ENCODE results near the gene DERA.
"Not testable (repeated sequence)": the region's sequence is repeated elsewhere in the genome, so short reads cannot be mapped to it uniquely, and the experiment has no call there.

DERA gene

DNA sequence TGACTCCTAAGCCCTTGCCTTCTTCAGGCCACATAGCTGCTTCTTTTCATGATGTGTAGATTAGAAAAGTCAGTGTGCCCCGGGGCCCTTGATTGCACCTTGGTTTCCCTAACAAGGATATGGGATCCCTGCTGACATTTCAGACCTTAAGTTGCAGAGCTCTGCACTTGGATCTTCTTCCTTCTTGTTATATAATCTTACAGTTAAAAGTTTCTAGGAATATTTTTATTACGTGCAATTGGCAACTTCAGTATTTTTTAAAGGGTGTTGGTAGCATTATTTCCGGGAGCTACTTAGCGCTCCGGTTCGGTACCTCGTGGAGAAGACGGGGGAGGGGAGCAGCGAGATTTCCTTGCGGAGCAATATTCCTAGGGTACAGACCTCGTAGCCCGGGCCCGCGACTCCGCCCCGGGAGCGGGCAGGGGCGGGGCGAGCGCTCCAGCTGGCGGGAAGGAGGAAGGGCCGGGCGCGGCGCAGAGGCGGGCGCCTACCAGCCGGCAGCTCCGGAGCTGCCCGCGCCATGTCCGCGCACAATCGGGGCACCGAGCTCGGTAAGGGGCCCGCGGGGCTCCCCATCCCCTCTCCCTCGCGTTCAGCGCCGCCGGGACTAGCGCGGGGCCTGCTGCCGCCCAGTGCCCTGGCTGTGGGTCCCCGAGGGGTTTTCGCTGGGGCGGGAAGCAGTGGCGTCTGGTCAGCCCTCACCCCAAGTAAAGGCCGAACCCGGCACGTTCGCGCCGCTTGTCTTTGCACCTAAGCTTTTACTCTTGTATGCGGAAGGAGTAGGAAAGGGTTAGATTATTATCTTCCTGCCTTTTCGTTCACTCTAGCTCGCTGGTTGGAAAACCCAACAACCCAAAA, at the start of gene DERA:
Gene DERA, plus strand, starts transcription at position 469 of the 858 bp plus-strand sequence. Its CDS starts 52 bp downstream, at position 521.
- DNase-seq (ENCODE audit: low spot score): peak; percentile 74

DNA sequence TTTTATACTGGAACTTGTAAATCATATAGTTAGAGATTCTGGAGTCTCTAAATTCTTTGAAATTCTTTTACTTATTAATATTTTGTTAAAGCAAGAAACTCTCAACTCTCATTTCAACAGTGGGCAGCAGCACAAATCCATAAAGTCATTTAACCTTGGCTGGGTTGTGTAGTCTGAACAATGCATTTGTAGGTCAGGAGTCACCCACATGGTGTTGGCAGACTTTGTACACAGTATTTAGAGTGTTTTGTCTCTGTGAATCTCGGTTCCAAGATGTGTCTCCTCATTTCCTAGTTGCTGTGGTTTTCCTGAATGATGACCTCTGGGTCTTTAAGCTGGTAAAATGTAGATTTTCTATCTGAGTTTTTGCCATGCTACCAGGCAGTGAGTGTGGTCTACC, 49.7 kb upstream of the DERA start:
- DNase-seq (ENCODE audit: low spot score): no peak

DNA sequence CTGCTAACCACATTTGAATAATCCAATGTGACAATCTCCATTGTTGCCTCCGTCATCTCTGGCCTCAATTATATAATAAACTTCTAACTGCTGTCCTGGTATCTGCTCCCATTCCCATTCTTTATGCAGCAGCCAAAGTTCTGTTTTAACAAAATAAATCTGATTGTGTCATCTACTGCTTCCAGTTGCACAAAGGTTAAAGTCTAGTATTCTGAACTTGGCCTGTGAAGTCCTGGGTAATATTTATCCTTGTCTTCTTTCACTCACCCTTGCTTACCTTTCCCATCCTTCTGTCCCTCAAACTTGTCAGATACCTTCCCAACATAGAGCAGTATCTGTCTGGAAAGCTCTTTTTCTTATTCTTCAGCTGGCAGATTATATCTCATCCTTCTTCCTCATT, 48.3 kb upstream of the DERA start:
- no peak for DNase-seq (ENCODE audit: low spot score)

DNA sequence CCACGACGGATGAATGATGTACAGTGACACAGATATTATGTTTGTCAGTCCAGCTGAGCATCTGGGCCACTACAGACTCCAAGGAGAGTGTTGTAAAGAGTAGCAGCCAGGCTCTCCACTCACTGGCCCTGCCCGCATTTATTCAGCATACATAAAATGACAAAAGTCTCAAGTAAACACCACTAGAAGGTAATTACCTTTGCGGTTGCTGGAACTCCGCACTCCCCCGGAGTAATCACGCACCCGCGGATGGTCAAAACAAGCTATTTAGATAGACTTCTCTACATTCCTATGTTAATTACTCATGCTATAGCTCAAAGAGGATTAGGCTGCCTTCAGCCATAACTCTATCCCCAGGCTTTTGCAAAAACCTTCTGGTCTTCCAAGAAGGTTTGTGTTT, 47.8 kb upstream of the DERA start:
- no peak for DNase-seq (ENCODE audit: low spot score)

DNA sequence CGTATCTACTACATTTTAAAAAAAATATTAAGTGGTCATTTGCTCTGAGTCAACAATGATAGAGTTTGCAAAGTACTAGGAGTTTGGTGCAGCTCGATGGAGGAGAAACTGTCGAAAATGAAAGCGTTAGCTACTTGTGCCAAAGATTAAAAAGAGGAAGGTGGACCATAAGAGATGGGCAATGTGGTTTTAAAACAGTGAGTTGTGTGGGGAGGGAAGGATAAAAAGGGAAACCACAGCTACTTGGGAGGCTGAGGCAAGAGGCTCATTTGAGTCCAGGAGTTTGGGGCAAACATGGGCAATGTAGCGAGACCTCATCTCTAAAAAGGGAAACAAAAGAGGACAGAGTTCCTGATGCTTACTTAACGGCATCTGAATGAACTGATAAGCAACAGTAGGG, 47.1 kb upstream of the DERA start:
- no peak for DNase-seq (ENCODE audit: low spot score)

DNA sequence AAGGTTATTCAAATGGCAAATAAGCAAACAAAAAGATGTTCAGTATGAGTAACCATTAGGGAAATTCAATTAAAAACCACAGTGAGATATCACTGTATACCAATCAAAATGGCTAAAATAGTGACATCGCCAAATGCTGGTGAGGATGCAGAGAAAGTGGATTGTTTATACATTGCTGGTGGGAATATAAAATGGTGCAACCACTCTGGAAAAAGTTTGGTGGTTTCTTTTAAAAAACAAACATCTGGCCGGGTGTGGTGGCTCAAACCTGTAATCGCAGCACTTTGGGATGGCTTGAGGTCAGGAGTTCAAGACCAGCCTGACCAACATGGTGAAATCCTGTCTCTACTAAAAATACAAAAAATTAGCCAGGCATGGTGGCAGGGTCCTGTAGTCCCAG, 42.9 kb upstream of the DERA start:
- DNase-seq (ENCODE audit: low spot score): no peak

DNA sequence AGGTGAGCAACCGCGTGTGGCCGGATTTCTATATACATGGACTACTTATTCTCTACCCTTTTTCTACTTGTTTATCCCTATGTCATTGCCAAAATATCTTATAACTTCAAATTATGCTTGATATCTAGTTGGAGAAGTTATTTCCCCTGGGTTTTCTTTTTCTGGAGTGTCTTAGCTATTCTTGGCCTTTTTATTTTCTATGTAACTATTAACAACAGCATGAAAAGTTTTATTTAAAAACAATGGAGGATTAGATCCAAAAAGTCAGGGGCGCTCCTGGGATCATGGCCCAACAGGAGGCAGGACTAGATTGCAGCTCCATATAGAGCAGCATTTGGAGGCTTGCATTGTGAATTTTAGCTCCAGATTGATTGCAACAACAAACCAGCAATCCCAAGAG, 37.6 kb upstream of the DERA start:
- DNase-seq (ENCODE audit: low spot score): no peak

DNA sequence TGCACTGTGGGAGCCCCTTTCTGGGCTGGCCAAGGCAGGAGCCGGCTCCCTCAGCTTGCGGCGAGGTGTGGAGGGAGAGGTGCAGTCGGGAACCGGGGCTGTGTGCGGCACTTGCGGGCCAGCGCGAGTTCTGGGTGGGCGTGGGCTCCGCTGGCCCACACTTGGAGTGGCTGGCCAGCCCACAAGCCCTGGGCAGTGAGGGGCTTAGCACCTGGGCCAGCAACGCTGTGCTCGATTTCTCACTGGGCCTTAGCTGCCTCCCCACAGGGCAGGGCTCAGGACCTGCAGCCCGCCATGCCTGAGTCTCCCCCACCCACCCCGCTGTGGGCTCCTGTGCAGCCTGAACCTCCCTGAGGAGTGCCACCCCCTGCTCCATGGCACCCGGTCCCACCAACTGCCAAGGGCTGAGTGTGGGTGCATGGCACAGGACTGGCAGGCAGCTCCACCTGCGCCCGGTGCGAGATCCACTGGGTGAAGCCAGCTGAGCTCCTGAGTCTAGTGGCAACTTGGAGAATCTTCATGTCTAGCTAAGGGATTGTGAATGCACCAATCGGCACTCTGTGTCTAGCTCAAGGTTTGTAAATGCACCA, 36.5 kb upstream of the DERA start:
- DNase-seq (ENCODE audit: low spot score): not testable (repeated sequence)

DNA sequence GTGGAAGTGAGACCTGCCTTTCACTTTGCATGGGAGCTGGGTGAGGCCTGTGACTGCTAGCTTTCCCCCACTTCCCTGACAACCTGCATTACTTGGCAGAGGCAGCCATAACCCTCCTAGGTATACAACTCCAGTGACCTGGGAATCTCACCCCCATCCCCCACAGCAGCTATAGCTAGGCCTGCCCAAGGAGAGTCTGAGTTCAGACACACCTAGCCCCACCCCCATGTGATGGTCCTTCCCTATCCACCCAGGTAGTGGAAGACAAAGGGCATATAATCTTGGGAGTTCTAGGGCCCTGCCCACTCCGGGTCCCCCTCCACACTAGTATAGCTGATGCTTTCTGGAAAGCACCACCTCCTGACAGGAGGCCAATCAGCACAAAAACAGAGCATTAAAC, 35.3 kb upstream of the DERA start:
- no peak for DNase-seq (ENCODE audit: low spot score)

DNA sequence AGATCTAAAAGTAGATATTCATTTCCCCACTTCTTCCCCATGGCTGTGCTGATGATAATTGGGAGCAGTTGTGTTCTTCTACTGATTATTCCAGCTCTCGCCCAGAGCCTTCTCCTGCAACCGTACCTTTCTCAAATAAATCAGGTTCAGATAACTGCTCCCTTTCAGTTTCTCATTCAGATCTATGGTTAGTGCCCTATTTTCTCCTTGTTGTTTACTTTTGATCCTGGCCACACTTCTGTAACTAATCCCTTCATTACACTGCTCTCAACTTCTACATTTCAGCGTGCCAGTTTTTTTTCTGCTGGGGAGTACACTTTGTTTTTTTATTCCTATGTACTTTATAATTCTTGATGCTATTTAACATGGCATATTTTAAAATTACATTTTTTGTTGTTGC, 31.7 kb upstream of the DERA start:
- DNase-seq (ENCODE audit: low spot score): no peak

DNA sequence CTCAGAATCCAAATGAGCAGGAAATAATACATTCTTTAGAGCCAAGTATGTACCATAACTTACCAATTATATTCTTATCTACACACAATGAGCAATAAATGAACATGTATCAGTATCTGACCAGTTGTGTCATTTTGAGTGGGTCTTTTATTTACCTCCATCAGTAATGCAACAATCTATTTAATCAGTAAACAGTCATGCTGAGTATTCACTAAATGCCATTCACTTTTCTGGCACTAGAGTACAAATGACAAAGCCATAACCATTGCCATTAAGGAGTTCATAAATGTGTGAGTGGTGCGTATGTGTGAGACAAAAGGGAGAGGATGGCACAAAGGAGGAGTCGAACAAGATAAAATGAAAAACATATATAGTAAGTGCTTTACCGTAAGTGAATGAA, 30.4 kb upstream of the DERA start:
- no peak for DNase-seq (ENCODE audit: low spot score)

DNA sequence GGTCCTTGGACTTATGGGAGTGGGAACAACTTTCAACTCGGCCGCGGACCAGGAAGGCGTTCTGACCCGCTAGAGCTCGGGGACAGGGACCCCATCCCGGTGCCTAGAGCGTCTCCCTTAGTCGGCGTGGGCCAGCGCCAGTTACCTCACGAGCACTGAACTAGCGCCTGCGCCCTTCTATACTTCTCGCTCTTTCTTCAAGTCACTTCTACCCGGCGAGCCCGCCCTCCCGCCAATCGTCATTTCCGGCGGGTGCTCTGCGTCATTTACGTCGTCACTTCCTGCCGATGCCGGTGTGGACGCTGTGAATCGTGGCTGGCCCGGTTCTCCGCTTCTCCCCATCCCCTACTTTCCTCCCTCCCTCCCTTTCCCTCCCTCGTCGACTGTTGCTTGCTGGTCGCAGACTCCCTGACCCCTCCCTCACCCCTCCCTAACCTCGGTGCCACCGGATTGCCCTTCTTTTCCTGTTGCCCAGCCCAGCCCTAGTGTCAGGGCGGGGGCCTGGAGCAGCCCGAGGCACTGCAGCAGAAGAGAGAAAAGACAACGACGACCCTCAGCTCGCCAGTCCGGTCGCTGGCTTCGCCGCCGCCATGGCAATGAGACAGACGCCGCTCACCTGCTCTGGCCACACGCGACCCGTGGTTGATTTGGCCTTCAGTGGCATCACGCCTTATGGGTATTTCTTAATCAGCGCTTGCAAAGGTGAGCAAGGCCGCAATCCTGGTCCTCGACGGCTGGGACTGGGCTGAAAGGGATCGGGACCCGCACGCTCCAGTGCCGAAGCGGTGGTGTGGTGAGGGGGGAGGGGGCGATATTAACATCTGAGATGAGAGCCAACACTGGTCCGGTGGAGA, 28.8 kb upstream of the DERA start, which contains the start of gene STRAP:
Gene STRAP, plus strand, starts transcription at position 270 of the 854 bp plus-strand sequence. Its CDS starts 321 bp downstream, at position 591.
- peak; percentile 86 for DNase-seq (ENCODE audit: low spot score)

DNA sequence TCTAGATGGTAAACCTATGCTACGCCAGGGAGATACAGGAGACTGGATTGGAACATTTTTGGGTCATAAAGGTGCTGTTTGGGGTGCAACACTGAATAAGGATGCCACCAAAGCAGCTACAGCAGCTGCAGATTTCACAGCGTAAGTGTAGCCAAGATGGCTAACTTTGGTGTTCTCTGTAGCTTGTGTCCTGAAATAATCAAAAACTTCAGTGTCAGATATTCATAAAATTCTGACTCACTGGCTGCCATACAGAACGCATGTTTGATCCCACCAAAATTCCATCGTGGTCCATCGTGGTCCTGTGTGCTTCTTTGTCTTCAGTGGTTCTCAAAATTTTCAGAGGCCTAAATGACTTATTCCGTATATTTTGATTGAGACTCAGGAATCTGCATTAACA, 27.6 kb upstream of the DERA start:
- peak; percentile 8 for DNase-seq (ENCODE audit: low spot score)

DNA sequence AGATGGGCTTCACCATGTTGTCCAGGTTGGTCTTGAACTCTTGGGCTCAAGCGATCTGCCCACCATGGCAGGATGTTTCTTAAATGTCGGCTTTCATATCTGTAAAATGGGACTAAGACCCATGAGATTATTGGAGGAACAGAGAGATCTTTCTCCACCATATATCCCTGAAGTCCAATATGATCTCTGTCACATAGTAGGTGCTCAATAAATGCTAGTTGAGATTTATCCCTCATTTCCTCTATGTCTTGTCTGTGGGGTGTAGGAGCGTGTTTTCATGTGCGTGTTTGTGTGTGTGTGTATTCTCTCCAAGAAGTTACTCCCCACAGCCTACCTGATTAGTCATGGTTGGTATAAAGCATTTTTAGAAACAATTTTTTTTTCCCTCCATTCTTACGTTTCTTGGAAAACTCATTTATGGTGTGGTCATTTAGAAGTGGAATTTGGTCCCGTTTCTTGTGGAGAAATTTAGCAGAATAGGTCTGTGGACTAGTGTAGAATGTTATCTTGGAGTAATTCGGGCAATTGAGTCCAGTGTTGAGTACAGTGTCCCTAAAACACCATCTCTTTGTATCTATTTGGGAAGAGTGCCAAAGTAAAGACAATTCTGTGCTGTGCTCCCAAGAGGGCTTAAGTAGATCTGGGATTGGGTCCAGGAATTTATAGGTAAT, 24.6 kb upstream of the DERA start:
- no peak for DNase-seq (ENCODE audit: low spot score)

DNA sequence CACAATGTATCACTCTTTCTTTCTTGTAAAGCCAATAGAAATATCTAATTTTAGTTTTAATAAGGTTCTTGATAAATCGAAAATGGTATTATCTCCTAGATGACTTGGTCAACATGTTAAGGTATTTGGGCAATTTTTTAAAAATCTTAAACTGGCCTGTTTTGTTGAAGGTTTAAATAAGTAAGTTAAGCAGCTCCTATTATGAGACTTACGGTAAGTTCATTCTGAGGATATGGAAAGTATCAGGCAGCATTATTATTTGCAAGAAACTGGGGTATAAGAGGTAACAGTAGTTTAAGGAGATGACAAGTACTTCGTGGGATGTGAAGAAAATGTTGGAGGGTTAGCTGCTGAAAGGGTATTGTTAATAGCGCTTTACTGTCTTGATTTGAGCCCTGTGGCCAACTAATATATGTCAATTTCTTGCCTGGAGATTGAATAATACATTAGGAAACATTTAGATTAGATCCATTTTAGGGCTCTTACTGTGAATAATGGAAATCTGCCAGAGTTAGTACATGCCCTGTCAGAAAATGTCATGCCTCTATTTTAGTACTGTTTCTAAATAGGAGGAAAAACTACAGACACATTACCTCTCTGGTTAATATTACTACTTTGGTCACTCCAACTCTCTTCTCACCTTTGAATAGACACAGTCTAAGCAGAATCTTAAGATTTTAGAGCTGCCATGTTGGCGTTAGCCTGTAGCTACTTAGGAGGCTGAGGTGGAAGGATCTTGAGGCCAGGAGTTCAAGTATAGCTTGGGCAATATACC, 23.9 kb upstream of the DERA start:
- no peak for DNase-seq (ENCODE audit: low spot score)

DNA sequence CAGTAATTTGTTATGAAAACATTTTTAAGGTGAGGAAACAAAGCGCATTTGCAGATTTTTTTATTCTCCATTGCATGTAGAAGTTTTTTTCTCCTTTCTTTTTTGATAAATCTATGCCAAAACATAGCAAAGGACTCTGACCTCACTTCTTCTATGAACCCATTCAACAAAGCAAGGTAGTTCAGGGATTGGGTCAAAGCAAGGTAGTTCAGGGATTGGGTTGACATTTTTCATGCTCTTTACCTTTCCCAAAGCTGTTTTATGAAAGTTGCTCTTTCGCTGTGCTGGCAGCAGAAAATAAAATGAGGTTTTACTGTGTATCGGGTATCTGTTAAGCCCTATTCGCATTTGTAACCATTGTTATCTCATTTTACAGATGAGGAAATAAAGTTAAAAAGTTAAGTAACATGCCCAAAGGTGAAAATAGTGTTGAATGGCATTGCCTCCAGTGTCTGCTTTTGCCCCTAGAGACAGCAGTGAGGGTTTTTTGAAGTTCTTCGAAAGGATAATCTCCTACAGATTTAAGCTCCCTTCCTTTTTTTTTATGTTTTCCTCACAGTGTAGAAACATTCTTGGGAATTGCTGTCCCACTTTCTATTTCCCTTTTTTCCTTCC, 18.4 kb upstream of the DERA start:
- DNase-seq (ENCODE audit: low spot score): no peak

DNA sequence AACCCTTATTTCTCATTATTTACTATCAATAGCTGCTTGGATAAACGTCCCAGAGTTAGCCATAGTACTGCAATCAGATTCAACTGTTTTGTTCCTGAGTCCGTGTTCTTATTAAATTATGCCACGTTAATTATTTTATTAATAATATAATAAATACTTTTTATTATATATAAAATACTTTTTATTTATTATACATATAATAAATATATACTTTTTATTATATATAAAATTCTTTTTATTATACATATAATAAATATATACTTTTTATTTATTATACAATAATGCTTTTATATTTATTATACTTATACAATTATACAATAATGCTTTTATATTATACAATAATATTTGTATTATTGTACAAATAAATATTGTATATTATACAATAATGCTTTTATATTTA, 17.9 kb upstream of the DERA start:
- DNase-seq (ENCODE audit: low spot score): no peak

DNA sequence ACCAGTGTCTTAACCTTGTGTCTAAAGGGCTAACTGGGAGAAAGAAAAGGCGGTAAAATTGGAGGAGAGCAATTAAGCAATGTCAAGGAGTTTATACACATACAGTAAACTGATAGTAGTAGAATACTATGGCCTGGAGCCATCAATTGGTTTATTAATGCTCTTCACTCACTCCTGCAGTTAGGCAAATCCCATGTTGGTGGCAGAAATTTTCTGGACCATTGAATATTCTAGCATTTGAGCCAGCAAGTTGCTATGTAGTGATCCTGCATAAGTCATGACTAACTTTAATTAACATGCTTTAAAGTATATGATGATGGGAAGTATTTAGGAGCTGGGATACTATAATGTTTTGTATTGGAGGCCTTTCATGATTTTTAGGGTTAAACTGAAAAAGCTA, 14.3 kb upstream of the DERA start:
- no peak for DNase-seq (ENCODE audit: low spot score)

DNA sequence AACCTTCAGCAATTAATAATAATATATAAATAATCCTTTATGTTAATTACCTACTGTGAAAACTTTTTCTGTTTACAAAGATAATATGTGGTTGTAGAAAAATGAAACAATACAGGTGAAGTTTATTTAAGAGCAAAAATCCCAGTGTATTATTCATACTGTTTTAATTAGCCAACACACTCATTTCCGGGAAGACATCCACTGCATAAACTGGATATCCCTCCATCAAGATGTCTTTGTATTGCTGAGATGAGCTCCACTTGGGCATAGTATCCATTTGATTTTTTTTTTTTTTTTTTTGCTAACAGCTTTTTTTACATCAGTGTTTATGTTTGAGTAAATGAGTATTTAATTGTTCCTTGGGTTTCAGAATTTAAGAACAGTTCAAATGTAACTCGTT, 13.7 kb upstream of the DERA start:
- no peak for DNase-seq (ENCODE audit: low spot score)

DNA sequence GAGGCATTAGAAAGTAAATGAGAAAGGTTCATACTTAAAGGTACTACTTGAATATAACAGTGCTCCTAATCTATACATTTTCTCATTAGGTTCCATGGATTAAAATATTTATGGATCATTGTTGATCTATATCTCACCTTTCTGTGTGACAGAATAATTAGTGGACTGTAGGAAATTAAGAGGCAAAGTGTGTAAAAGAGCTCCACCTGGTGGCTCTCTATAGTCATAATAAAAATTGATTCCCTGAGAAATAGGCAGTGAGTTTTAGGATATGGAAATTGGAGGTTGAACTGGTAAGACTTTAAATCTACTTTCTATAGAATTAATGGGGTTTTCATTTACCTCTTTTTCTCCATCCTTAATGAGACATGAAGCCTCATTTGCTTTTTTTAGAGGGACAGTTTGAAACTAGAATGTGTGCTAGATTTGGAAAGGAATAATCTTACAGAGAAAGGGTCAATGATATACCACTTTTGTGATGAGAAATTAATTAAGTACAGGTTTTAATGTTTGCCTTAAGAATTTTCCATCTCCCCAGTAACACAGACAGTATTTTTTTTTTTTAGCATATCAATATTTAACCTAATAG, 11.8 kb upstream of the DERA start:
- DNase-seq (ENCODE audit: low spot score): no peak

Data from hepatic stellate cell (primary cell).